GM03348 (cell line): Measurements from ENCODE around the gene LPGAT1.

ENCODE experiments used
- DNase-seq: peaks from one replicate; pipeline ENCODE4 v3.0.0; 2012; ENCODE audit warnings: low spot score

LPGAT1 gene

GRCh38 chr1:211762206-211762605, 68.4 kb downstream of the LPGAT1 start:
- DNase-seq = no peak

- no peak for DNase-seq
Observed at GRCh38 chr1:211761400-211761799, 69.2 kb downstream of the LPGAT1 start.

DNA sequence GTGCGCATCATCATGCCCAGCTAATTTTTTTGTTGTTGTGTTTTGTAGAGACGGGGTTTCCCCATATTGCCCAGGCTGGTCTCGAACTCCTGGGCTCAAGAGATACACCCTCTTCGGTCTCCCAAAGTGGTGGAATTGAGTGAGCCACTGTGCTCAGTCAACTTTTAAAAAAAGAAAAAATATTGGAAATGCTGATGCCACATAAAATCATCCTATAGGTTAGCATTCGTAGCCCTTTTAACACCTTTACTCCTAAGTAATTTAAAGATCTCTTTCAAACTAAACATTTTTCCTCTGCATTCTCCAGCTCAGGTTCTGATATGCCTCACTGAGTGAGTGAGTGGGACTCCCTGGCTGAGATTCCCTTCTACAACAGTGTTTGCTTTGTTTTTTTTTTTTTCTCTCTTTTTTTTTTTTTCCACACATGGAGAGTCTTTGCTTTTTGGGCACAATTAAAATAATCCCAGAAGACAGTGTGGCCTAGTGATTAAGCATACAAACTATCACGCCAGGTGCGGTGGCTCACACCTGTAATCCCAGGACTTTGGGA, 74.0 kb downstream of the LPGAT1 start:
- DNase-seq = no peak

DNA sequence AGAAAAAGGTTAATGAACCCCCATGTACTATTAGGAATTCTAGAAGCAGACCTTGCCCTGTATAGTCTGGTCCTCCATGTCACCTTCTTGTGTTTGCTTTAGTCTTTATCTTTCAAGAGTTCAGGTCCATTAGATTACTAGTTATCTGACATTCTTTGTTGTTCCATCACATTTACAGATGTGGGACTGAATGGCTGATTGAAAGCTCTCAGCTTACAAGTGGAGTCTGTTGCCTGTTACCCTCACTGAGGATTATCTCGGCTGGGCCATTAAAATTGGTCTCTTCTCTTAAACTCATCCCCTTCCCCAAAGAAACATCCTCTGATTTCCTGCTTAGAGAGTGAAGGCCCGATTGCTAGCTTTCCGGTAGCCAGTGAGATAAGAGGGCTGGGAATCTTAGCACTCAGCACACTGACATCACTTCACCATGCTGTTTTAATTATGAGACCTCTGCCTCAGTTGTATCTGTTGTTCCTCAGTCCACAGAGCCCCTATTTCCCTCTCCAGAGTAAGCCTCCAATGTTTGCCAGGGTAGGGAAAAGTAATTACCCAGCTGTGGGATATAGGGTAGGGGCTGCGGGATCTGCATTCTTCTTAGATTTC, 76.8 kb downstream of the LPGAT1 start:
- DNase-seq = no peak

DNA sequence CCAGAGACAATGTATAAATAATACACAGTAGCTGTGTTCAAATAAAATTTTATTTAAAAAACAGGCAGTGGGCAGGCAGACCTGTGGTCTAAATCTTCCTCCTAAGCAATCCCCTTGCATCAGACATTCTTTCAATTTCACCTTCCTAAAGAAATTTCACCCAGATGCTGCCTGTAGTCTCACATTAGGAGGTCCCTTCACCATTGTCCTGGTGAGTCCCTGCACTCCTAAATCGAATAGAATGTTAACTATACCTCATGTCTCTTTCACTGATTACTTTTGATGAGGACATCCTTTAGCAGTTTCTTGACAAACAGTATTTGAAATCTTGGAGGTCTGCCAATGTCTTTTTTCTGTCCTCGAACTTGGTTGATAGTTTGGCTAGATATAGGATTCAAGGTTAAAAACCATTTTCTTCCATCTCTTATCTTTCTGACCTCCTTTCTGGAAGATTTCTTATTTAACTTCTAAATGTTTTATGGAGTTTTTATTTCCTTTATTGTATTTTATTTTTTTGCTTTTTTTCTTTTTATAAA, 77.5 kb downstream of the LPGAT1 start:
- DNase-seq = no peak

GRCh38 chr1:211752317-211752716, 78.2 kb downstream of the LPGAT1 start:
- DNase-seq = no peak

- DNase-seq = no peak
Observed at GRCh38 chr1:211751438-211751837, 79.1 kb downstream of the LPGAT1 start.

GRCh38 chr1:211750599-211750998, 80.0 kb downstream of the LPGAT1 start:
- DNase-seq = no peak

DNA sequence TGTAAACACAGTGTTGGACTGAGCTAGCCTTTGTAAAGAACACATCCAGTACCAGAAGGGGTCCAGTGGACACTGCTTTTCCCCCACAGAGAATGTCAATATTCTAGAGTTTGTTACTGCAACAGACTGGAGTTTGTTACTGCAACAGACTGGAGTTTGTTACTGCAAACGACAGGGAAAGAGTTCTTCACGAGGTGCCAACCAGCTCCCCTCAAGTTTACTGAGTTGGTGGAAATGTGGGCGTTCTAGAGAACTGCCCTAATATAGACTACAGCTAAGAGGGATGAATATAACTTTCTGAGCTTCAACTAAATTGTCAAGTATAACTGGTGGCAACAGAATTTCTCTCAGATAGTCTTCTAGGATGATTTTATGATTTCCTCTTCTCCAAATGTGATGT, 81.3 kb downstream of the LPGAT1 start:
- DNase-seq = no peak

GRCh38 chr1:211748810-211749209, 81.8 kb downstream of the LPGAT1 start:
- no peak for DNase-seq

- no peak for DNase-seq
Observed at GRCh38 chr1:211742889-211743529, 87.6 kb downstream of the LPGAT1 start.

- no peak for DNase-seq
Observed at GRCh38 chr1:211742272-211742671, 88.3 kb downstream of the LPGAT1 start.

DNA sequence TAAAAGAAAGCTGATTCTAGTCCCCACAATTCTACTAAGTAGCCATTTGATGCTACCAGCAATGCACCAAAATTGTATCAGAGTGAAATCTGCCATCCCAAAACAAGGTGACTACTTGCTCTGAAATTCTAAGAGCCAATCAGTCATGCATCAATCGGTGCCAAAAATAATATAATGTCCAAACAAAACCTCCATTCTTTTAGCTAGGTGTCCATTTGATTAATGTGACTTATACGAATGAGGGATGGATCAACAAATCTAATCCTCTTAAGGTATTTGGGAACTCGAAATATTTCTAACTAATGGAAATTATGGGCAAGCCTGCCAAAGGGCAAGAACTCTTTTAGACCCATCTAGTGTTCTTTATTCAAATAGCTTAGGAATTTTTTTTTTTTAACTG, 88.8 kb downstream of the LPGAT1 start:
- DNase-seq = no peak

- no peak for DNase-seq
Observed at GRCh38 chr1:211741116-211741515, 89.4 kb downstream of the LPGAT1 start.

GRCh38 chr1:211739671-211740411, 90.7 kb downstream of the LPGAT1 start:
- DNase-seq = no peak

- DNase-seq = no peak
Observed at GRCh38 chr1:211738691-211739301, 91.8 kb downstream of the LPGAT1 start.

- DNase-seq = no peak
Observed at GRCh38 chr1:211738096-211738690, 92.4 kb downstream of the LPGAT1 start.

DNA sequence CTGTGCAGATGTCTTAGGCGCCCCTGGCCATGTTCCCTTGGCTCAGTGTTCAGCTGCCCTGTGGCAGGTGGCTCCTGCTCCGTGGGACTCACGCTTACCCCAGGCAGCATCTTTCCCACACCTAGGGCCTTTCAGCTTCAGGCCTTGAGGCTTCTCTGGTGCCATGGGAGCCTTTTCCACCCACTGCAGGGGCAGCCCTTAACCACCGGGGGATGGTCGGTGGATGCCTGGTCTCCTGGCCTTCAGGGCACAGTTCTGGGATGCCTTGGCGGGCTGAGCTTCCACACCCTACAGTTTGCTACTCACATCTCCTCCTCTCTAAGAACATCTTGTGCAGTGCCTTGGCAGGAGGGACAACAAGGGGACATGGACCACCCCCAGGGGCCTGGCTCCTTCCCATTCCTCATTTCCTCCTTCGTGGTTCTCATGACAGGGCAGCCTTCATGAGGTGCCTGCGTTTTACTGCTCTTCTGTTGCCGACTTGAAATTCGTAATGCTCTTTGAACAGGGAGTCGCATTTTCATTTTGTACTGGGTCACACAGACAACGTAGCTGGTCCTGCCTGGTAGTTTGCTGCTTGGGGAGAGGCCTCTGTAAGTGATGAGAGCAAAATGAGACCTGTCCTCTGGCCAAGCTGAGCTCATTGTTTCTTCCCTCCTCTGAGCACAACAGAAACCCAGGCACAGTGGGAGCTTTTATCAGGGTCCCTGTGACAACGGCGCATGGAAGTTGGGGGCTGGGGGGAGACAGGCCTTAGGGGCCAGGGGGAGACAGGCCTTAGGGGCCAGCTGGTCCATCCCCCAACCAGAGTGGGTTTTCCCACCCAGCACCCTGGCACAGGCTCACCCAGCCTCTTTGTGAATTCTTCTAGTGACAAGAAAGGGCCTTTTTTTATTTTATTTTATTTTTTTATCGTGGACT, 93.2 kb downstream of the LPGAT1 start:
- DNase-seq = no peak

DNA sequence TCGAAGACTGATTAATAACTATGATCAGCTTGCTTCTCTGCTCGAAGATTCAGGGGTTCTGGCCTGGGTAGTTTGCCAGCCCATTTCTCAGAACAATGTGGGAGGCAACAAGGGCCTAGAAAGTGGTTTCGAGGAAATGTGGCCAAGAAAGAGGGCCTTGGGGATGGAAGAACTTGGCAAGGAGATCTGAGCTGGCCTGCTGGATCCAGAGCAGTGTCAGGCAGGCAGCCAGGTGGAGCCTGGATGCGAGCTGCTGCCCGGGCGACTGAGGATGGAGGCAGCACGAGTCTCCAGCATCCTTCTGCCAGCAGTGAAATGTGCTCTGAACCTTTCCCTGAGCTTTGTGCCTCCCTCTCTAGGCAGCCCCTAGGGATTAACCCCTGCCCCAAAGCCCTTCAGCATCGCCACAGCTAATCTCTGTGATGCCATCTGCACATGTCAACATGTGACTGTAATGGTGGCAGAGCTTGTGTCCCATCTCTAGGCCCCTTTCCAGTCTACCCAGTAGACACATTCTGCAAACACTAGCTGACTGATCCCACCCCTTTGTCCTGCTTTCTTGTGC, 94.1 kb downstream of the LPGAT1 start:
- DNase-seq = no peak
